ENCODE results near the gene EFCAB6. TPM values are rescaled to one million over a fixed set of nuclear protein-coding genes. Genes with fewer than 3 reads are reported as not detected.

Gene EFCAB6
- total and polyA plus RNA-seq, 2 of the 13 experiments (the other 11 are each of a cell fraction or from before 2014, with no cell fraction given): not detected

DNA sequence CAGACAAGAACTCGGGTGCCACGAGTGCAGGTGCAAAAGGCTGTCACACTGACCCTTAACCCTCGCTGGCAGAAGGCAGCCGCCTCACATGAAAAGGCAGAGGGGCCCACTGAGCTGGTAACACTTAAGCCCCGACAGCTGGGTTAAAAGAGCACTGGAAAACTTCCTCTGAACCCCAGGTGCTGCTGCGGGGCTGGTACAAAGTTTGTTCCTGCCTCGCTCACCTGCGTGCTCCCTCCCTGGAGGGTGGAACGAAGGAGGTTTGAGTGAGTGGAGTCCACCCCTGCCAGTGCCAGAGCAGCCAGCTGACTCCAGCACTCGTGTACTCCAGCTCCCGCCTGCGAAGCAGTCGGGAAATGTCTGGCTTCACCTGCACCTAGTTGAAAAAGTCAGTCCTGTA is 37.6 kb upstream of the EFCAB6 start (continued):
- TF ChIP-seq ZNF496 (CRISPR knock-in tag; IDR thresholded peaks at IDR 0.05; ENCODE audit: insufficient replicate concordance): no peak
- no peak for TF ChIP-seq ZSCAN29 (CRISPR knock-in tag; conservative IDR thresholded peaks at IDR 0.05)

DNA sequence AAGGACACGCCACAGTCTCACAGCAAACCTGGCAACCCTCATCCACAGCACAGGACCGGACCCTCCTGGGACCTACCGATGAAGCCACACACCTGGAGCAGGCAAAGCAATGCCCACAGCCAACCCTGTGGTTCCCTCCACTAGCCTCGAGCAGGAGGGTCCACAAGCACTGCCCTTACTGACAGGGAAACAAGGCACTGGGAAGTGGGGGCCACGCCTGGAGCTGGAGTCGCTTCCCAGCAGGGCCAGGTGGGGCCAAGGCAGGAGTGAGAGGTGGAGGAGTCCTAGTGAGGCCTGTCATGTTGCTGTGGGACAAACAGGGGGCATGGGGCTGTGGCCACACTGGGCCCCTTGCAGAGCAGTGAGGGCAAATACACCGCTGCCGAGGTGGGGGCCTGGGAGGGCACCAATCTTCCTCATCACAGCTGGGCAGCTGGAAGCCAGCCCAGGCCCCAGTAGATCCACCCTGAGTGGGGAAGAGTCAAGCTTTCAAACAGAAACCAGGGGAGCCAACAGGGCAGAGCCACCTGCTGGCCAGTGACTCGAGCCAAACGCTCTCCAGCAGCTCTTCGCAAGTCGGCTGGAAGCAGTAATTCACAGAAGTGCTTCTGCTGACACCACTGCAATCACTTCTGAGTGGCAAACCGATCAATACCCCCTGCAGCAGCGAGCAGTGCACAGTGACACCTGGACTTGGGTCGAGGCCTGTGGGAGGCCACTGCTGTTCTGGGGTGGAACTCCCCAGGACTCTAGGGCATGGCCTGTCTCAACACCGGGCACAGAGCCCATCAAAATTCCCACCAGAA is 36.5 kb upstream of the EFCAB6 start:
- no peak overlapping the region for H3K4me3 ChIP-seq (replicated peaks in 1 of 3; ENCODE audit: insufficient read depth in 1 of 3, low read depth in 2 of 3, low read length in 3 of 3)
- no peaks in the 10 kb centered on the region for H3K79me2 ChIP-seq (ENCODE audit: insufficient read depth, low read length)
- no peak overlapping the region for H3K9ac ChIP-seq (ENCODE audit: insufficient read depth, low read depth, low read length)
- no TSS peak for BruUV-seq (replicated peaks)
- no peaks in the 10 kb centered on the region for H3K4me1 ChIP-seq (ENCODE audit: insufficient read depth, low read length)
- 17% methylated on average over 9 of the region's 16 CpGs for WGBS (ENCODE audit: low lambda C conversion rate)
- no peaks in the 10 kb centered on the region for H4K20me1 ChIP-seq (ENCODE audit: insufficient read depth, low read length)
- FAIRE-seq: peak; percentile 18
- in situ Hi-C loops (cut with HindIII; ENCODE audit: extremely low pct_ligation_motif_present, low pct_unique_long_range_greater_than_20kb): no loop called here
- TF ChIP-seq, protein P1, sequence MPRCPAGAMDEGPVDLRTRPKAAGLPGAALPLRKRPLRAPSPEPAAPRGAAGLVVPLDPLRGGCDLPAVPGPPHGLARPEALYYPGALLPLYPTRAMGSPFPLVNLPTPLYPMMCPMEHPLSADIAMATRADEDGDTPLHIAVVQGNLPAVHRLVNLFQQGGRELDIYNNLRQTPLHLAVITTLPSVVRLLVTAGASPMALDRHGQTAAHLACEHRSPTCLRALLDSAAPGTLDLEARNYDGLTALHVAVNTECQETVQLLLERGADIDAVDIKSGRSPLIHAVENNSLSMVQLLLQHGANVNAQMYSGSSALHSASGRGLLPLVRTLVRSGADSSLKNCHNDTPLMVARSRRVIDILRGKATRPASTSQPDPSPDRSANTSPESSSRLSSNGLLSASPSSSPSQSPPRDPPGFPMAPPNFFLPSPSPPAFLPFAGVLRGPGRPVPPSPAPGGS (CRISPR knock-in tag; IDR thresholded peaks at IDR 0.05): no peak
- peak; percentile 33 for TF ChIP-seq STAG1 (CRISPR knock-in tag; IDR thresholded peaks at IDR 0.05)
- TF ChIP-seq SMC3 (IDR thresholded peaks at IDR 0.05; ENCODE audit: low read length): peak; percentile 41; the same call in 1 of the 2 replicates
- TF ChIP-seq, protein P2, sequence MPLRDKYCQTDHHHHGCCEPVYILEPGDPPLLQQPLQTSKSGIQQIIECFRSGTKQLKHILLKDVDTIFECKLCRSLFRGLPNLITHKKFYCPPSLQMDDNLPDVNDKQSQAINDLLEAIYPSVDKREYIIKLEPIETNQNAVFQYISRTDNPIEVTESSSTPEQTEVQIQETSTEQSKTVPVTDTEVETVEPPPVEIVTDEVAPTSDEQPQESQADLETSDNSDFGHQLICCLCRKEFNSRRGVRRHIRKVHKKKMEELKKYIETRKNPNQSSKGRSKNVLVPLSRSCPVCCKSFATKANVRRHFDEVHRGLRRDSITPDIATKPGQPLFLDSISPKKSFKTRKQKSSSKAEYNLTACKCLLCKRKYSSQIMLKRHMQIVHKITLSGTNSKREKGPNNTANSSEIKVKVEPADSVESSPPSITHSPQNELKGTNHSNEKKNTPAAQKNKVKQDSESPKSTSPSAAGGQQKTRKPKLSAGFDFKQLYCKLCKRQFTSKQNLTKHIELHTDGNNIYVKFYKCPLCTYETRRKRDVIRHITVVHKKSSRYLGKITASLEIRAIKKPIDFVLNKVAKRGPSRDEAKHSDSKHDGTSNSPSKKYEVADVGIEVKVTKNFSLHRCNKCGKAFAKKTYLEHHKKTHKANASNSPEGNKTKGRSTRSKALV (CRISPR knock-in tag; IDR thresholded peaks at IDR 0.05): no peak
- TF ChIP-seq, protein P3, sequence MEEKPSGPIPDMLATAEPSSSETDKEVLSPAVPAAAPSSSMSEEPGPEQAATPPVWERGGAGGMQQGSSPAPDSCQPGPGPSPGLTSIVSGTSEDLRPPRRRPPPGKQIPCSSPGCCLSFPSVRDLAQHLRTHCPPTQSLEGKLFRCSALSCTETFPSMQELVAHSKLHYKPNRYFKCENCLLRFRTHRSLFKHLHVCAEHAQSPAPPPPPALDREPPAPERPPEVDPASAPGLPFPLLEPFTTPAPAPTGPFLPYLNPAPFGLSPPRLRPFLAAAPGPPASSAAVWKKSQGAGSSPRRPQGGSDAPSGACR (CRISPR knock-in tag; IDR thresholded peaks at IDR 0.05): no peak
- TF ChIP-seq, protein P4, sequence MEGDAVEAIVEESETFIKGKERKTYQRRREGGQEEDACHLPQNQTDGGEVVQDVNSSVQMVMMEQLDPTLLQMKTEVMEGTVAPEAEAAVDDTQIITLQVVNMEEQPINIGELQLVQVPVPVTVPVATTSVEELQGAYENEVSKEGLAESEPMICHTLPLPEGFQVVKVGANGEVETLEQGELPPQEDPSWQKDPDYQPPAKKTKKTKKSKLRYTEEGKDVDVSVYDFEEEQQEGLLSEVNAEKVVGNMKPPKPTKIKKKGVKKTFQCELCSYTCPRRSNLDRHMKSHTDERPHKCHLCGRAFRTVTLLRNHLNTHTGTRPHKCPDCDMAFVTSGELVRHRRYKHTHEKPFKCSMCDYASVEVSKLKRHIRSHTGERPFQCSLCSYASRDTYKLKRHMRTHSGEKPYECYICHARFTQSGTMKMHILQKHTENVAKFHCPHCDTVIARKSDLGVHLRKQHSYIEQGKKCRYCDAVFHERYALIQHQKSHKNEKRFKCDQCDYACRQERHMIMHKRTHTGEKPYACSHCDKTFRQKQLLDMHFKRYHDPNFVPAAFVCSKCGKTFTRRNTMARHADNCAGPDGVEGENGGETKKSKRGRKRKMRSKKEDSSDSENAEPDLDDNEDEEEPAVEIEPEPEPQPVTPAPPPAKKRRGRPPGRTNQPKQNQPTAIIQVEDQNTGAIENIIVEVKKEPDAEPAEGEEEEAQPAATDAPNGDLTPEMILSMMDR (CRISPR knock-in tag; IDR thresholded peaks at IDR 0.05): peak; percentile 69
- POLR2A ChIA-PET: no interaction called here
- H3K4me2 ChIP-seq (ENCODE audit: low read depth, low read length): no peak overlapping the region
- intact Hi-C loops (cut with micrococcal nuclease; ENCODE audit: unreplicated experiment): no loop called here
- peak; percentile 81 for ATAC-seq
- H3K9me3 ChIP-seq (ENCODE audit: low read length): no peaks in the 10 kb centered on the region
- H3K36me3 ChIP-seq (replicated peaks in 1 of 2; ENCODE audit: control insufficient read depth in 1 of 2, insufficient read depth in 2 of 2, low read length in 2 of 2): no peaks in the 10 kb centered on the region
- H3K27me3 ChIP-seq (ENCODE audit: control insufficient read depth in 1 of 2, insufficient read depth in 2 of 2, low read length in 2 of 2): peaks cover 11 to 69% of the 10 kb centered on the region in 2 experiments; a peak in 3 of 5 replicates
- H2AFZ ChIP-seq (ENCODE audit: low read length): no peak overlapping the region
- no peak overlapping the region for H3K27ac ChIP-seq (ENCODE audit: extremely low read length, insufficient read depth, low read length)
- CTCF ChIA-PET (ENCODE audit: low intra/inter-chr PET ratio, low total read pairs): interaction anchor here (1.5 kb wide), 1 partner anchor 461 kb away, joined by 3 read pairs; no protein-coding TSS in a partner anchor
- no peak for DNase-seq (ENCODE audit: low spot score)

Data from HepG2 (cell line).